HEK293 (cell line): Measurements from ENCODE around the gene ADSS1.

Experiments used
- BCL11B ChIP-seq: fragments of 450-650 bp; formaldehyde crosslinking; IDR thresholded peaks from 2 replicates; pipeline ENCODE4 v1.5.1; 2016; ENCODE audit warnings: low read depth, missing biosample characterization, missing genetic modification characterization
- KLF1 ChIP-seq: fragments of 450-650 bp; formaldehyde crosslinking; IDR thresholded peaks from 2 replicates; pipeline ENCODE4 v1.5.1; 2016; ENCODE audit warnings: missing biosample characterization, missing genetic modification characterization
- SP3 ChIP-seq: fragments of 450-650 bp; formaldehyde crosslinking; IDR thresholded peaks from 2 replicates; pipeline ENCODE4 v1.5.1; 2016; ENCODE audit warnings: missing biosample characterization, missing genetic modification characterization
- YY1 ChIP-seq: fragments of 450-650 bp; formaldehyde crosslinking; IDR thresholded peaks from 2 replicates; pipeline ENCODE4 v1.5.1; 2018; ENCODE audit warnings: missing biosample characterization, missing genetic modification characterization
- ZEB2 ChIP-seq: fragments of 450-650 bp; formaldehyde crosslinking; IDR thresholded peaks from 2 replicates; pipeline ENCODE4 v1.5.1; 2016; ENCODE audit warnings: missing biosample characterization, missing genetic modification characterization
- ZNF133 ChIP-seq: fragments of 450-650 bp; formaldehyde crosslinking; IDR thresholded peaks from 2 replicates; pipeline ENCODE4 v1.5.1; 2016; ENCODE audit warnings: missing biosample characterization, missing genetic modification characterization
- ZNF169 ChIP-seq: fragments of 450-650 bp; formaldehyde crosslinking; IDR thresholded peaks from 2 replicates; pipeline ENCODE4 v1.5.1; 2016; ENCODE audit warnings: missing biosample characterization, missing genetic modification characterization
- ZNF174 ChIP-seq: fragments of 450-650 bp; formaldehyde crosslinking; IDR thresholded peaks from 2 replicates; pipeline ENCODE4 v1.5.0; 2017; ENCODE audit warnings: missing biosample characterization, mild to moderate bottlenecking, missing genetic modification characterization
- ZNF202 ChIP-seq: fragments of 450-650 bp; formaldehyde crosslinking; IDR thresholded peaks from 2 replicates; pipeline ENCODE4 v1.5.1; 2016; ENCODE audit warnings: missing biosample characterization, missing genetic modification characterization, borderline replicate concordance
- ZNF239 ChIP-seq: fragments of 450-650 bp; formaldehyde crosslinking; IDR thresholded peaks from 2 replicates; pipeline ENCODE4 v1.5.1; 2016; ENCODE audit warnings: missing biosample characterization, missing genetic modification characterization
- ZNF292 ChIP-seq: fragments of 450-650 bp; formaldehyde crosslinking; IDR thresholded peaks from 2 replicates; pipeline ENCODE4 v1.5.1; 2016; ENCODE audit warnings: low read depth, missing biosample characterization, missing genetic modification characterization, borderline replicate concordance
- ZNF311 ChIP-seq: fragments of 450-650 bp; formaldehyde crosslinking; IDR thresholded peaks from 2 replicates; pipeline ENCODE4 v1.5.1; 2017; ENCODE audit warnings: missing biosample characterization, missing genetic modification characterization, borderline replicate concordance
- ZNF391 ChIP-seq: fragments of 450-650 bp; formaldehyde crosslinking; IDR thresholded peaks from 2 replicates; pipeline ENCODE4 v1.5.1; 2016; ENCODE audit warnings: low read depth, missing biosample characterization, missing genetic modification characterization, borderline replicate concordance
- ZNF433 ChIP-seq: fragments of 450-650 bp; formaldehyde crosslinking; IDR thresholded peaks from 2 replicates; pipeline ENCODE4 v1.5.1; 2016; ENCODE audit warnings: missing biosample characterization, missing genetic modification characterization, low read depth
- ZNF530 ChIP-seq: fragments of 450-650 bp; formaldehyde crosslinking; IDR thresholded peaks from 2 replicates; pipeline ENCODE4 v1.5.1; 2016; ENCODE audit warnings: low read depth, missing biosample characterization, missing genetic modification characterization
- ZNF670 ChIP-seq: fragments of 450-650 bp; formaldehyde crosslinking; IDR thresholded peaks from 2 replicates; pipeline ENCODE4 v1.5.1; 2016; ENCODE audit warnings: missing biosample characterization, missing genetic modification characterization, low read depth
- ZNF707 ChIP-seq: fragments of 450-650 bp; formaldehyde crosslinking; IDR thresholded peaks from 2 replicates; pipeline ENCODE4 v1.5.1; 2016; ENCODE audit warnings: missing biosample characterization, missing genetic modification characterization
- ZNF768 ChIP-seq: fragments of 450-650 bp; formaldehyde crosslinking; IDR thresholded peaks from 2 replicates; pipeline ENCODE4 v1.5.1; 2018; ENCODE audit warnings: missing biosample characterization, mild to moderate bottlenecking, missing genetic modification characterization
- ZNF837 ChIP-seq: fragments of 450-650 bp; formaldehyde crosslinking; IDR thresholded peaks from 2 replicates; pipeline ENCODE4 v1.5.1; 2016; ENCODE audit warnings: missing biosample characterization, missing genetic modification characterization
- TF ChIP-seq, protein P1 (sequence below): fragments of 450-650 bp; formaldehyde crosslinking; IDR thresholded peaks from 2 replicates; pipeline ENCODE4 v1.5.1; 2017; ENCODE audit warnings: missing biosample characterization, missing genetic modification characterization
- TF ChIP-seq, protein P2 (sequence below): fragments of 450-650 bp; formaldehyde crosslinking; IDR thresholded peaks from 2 replicates; pipeline ENCODE4 v1.5.1; 2016; ENCODE audit warnings: missing biosample characterization, missing genetic modification characterization
- TF ChIP-seq, protein P3 (sequence below): fragments of 450-650 bp; formaldehyde crosslinking; conservative IDR thresholded peaks from 2 replicates; pipeline ENCODE4 v1.5.1; 2016; ENCODE audit warnings: low read depth, missing biosample characterization, missing genetic modification characterization
- TF ChIP-seq, protein P4 (sequence below): fragments of 450-650 bp; formaldehyde crosslinking; IDR thresholded peaks from 2 replicates; pipeline ENCODE4 v1.5.1; 2016; ENCODE audit warnings: missing biosample characterization, missing genetic modification characterization, borderline replicate concordance
- TF ChIP-seq, protein P5 (sequence below): fragments of 450-650 bp; formaldehyde crosslinking; IDR thresholded peaks from 2 replicates; pipeline ENCODE4 v1.5.1; 2016; ENCODE audit warnings: missing biosample characterization, missing genetic modification characterization
- TF ChIP-seq, protein P6 (sequence below): fragments of 450-650 bp; formaldehyde crosslinking; IDR thresholded peaks from 2 replicates; pipeline ENCODE4 v1.5.1; 2016; ENCODE audit warnings: missing biosample characterization, missing genetic modification characterization, low read depth

The ADSS1 gene

DNA sequence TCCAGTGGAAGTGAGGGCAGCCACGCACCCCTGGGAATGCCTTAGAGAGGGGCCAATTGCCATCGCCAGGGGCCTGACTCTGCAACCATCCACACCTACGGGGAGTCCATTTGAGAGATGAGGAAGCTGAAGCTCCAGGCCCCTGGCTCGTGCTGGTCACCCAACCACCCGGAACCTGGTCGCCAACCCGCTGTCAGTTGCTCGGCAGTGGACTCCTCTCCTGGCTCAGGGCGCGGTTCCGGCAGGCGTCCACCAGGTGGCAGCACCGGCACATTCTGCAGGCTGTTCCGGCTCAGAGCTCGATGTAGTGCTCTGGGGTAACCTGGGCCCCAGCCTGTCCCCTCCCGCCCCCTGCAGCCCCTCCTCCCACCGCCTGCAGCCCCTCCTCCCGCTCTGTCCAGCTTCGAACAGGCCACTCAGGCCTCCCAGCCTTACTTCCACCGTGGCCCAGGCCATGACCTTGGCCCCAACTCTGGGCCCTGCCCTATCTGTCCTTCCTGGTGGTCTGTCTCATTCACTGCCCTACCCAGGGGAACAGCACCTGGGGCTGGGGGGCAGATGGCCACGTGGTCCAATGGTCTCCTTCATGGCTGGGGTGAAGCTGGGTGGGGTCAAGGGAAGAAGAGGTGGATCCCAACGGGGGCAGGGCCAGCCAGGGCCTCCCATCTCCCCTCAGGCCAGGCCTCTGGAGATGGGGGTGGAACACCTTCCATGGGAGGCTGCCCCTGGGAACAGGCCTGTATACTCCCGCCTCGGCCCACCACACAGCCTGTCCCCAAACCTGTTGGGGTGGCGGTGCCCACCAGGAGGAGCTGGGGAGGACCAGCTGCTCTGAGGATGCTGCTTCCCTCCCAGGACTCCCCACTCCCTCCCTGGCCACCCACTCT, 44.7 kb downstream of the ADSS1 start (continued):
- TF ChIP-seq, protein P1, sequence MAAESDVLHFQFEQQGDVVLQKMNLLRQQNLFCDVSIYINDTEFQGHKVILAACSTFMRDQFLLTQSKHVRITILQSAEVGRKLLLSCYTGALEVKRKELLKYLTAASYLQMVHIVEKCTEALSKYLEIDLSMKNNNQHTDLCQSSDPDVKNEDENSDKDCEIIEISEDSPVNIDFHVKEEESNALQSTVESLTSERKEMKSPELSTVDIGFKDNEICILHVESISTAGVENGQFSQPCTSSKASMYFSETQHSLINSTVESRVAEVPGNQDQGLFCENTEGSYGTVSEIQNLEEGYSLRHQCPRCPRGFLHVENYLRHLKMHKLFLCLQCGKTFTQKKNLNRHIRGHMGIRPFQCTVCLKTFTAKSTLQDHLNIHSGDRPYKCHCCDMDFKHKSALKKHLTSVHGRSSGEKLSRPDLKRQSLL (tag by site-specific recombination): no peak
- no peak for TF ChIP-seq ZNF202
- no peak for TF ChIP-seq ZNF169 (tag by site-specific recombination)
- peak; percentile 72 for TF ChIP-seq KLF1 (tag by site-specific recombination)
- no peak for TF ChIP-seq ZEB2
- no peak for TF ChIP-seq ZNF391 (tag by site-specific recombination)
- no peak for TF ChIP-seq ZNF174 (tag by site-specific recombination)
- TF ChIP-seq ZNF292: no peak
- no peak for TF ChIP-seq ZNF133 (tag by site-specific recombination)
- no peak for TF ChIP-seq ZNF670 (tag by site-specific recombination)
- TF ChIP-seq, protein P2, sequence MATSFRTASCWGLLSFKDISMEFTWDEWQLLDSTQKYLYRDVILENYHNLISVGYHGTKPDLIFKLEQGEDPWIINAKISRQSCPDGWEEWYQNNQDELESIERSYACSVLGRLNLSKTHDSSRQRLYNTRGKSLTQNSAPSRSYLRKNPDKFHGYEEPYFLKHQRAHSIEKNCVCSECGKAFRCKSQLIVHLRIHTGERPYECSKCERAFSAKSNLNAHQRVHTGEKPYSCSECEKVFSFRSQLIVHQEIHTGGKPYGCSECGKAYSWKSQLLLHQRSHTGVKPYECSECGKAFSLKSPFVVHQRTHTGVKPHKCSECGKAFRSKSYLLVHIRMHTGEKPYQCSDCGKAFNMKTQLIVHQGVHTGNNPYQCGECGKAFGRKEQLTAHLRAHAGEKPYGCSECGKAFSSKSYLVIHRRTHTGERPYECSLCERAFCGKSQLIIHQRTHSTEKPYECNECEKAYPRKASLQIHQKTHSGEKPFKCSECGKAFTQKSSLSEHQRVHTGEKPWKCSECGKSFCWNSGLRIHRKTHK: no peak
- TF ChIP-seq, protein P3, sequence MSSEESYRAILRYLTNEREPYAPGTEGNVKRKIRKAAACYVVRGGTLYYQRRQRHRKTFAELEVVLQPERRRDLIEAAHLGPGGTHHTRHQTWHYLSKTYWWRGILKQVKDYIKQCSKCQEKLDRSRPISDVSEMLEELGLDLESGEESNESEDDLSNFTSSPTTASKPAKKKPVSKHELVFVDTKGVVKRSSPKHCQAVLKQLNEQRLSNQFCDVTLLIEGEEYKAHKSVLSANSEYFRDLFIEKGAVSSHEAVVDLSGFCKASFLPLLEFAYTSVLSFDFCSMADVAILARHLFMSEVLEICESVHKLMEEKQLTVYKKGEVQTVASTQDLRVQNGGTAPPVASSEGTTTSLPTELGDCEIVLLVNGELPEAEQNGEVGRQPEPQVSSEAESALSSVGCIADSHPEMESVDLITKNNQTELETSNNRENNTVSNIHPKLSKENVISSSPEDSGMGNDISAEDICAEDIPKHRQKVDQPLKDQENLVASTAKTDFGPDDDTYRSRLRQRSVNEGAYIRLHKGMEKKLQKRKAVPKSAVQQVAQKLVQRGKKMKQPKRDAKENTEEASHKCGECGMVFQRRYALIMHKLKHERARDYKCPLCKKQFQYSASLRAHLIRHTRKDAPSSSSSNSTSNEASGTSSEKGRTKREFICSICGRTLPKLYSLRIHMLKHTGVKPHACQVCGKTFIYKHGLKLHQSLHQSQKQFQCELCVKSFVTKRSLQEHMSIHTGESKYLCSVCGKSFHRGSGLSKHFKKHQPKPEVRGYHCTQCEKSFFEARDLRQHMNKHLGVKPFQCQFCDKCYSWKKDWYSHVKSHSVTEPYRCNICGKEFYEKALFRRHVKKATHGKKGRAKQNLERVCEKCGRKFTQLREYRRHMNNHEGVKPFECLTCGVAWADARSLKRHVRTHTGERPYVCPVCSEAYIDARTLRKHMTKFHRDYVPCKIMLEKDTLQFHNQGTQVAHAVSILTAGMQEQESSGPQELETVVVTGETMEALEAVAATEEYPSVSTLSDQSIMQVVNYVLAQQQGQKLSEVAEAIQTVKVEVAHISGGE (tag by site-specific recombination): no peak
- TF ChIP-seq ZNF311: no peak
- no peak for TF ChIP-seq ZNF768 (tag by site-specific recombination)
- peak; percentile 88 for TF ChIP-seq SP3 (tag by site-specific recombination)
- TF ChIP-seq, protein P4, sequence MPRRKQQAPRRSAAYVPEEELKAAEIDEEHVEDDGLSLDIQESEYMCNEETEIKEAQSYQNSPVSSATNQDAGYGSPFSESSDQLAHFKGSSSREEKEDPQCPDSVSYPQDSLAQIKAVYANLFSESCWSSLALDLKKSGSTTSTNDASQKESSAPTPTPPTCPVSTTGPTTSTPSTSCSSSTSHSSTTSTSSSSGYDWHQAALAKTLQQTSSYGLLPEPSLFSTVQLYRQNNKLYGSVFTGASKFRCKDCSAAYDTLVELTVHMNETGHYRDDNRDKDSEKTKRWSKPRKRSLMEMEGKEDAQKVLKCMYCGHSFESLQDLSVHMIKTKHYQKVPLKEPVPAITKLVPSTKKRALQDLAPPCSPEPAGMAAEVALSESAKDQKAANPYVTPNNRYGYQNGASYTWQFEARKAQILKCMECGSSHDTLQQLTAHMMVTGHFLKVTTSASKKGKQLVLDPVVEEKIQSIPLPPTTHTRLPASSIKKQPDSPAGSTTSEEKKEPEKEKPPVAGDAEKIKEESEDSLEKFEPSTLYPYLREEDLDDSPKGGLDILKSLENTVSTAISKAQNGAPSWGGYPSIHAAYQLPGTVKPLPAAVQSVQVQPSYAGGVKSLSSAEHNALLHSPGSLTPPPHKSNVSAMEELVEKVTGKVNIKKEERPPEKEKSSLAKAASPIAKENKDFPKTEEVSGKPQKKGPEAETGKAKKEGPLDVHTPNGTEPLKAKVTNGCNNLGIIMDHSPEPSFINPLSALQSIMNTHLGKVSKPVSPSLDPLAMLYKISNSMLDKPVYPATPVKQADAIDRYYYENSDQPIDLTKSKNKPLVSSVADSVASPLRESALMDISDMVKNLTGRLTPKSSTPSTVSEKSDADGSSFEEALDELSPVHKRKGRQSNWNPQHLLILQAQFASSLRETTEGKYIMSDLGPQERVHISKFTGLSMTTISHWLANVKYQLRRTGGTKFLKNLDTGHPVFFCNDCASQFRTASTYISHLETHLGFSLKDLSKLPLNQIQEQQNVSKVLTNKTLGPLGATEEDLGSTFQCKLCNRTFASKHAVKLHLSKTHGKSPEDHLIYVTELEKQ (tag by site-specific recombination): no peak
- TF ChIP-seq ZNF707 (tag by site-specific recombination): no peak
- no peak for TF ChIP-seq BCL11B (tag by site-specific recombination)
- no peak for TF ChIP-seq YY1 (tag by site-specific recombination)
- TF ChIP-seq ZNF239: no peak
- TF ChIP-seq ZNF433: no peak
- no peak for TF ChIP-seq ZNF837 (tag by site-specific recombination)
- TF ChIP-seq, protein P5, sequence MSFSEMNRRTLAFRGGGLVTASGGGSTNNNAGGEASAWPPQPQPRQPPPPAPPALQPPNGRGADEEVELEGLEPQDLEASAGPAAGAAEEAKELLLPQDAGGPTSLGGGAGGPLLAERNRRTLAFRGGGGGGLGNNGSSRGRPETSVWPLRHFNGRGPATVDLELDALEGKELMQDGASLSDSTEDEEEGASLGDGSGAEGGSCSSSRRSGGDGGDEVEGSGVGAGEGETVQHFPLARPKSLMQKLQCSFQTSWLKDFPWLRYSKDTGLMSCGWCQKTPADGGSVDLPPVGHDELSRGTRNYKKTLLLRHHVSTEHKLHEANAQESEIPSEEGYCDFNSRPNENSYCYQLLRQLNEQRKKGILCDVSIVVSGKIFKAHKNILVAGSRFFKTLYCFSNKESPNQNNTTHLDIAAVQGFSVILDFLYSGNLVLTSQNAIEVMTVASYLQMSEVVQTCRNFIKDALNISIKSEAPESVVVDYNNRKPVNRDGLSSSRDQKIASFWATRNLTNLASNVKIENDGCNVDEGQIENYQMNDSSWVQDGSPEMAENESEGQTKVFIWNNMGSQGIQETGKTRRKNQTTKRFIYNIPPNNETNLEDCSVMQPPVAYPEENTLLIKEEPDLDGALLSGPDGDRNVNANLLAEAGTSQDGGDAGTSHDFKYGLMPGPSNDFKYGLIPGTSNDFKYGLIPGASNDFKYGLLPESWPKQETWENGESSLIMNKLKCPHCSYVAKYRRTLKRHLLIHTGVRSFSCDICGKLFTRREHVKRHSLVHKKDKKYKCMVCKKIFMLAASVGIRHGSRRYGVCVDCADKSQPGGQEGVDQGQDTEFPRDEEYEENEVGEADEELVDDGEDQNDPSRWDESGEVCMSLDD (tag by site-specific recombination): no peak; the same call in 1 of the 2 replicates
- no peak for TF ChIP-seq ZNF530
- TF ChIP-seq, protein P6, sequence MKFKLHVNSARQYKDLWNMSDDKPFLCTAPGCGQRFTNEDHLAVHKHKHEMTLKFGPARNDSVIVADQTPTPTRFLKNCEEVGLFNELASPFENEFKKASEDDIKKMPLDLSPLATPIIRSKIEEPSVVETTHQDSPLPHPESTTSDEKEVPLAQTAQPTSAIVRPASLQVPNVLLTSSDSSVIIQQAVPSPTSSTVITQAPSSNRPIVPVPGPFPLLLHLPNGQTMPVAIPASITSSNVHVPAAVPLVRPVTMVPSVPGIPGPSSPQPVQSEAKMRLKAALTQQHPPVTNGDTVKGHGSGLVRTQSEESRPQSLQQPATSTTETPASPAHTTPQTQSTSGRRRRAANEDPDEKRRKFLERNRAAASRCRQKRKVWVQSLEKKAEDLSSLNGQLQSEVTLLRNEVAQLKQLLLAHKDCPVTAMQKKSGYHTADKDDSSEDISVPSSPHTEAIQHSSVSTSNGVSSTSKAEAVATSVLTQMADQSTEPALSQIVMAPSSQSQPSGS: no peak
